HG03039 (cell line): ENCODE results near the gene RAC2.
"Not testable (repeated sequence)": the region's sequence is repeated elsewhere in the genome, so short reads cannot be mapped to it uniquely, and the experiment has no call there.

Experiments
- ATAC-seq: cut with Tn5 transposase; IDR thresholded peaks from one replicate; pipeline ENCODE4 v1.9.1; 2021; ENCODE audit warnings: mild to moderate bottlenecking, moderate library complexity; ENCODE audit not compliant: unreplicated experiment

Gene RAC2

GRCh38 chr22:37235897-37236607, 8.0 kb downstream of the RAC2 start:
- no peak for ATAC-seq

- ATAC-seq = no peak
Observed at GRCh38 chr22:37234736-37235711, 9.0 kb downstream of the RAC2 start.

- no peak for ATAC-seq
Observed at GRCh38 chr22:37233751-37234631, 10.1 kb downstream of the RAC2 start.

GRCh38 chr22:37233371-37233750, 10.7 kb downstream of the RAC2 start:
- ATAC-seq = not testable (repeated sequence)

GRCh38 chr22:37232140-37232998, 11.7 kb downstream of the RAC2 start:
- no peak for ATAC-seq

GRCh38 chr22:37231406-37232139, 12.5 kb downstream of the RAC2 start:
- no peak for ATAC-seq

- ATAC-seq = no peak
Observed at GRCh38 chr22:37230673-37231405, 13.2 kb downstream of the RAC2 start.

GRCh38 chr22:37229805-37230672, 14.0 kb downstream of the RAC2 start:
- no peak for ATAC-seq

- ATAC-seq = no peak
Observed at GRCh38 chr22:37229012-37229804, 14.9 kb downstream of the RAC2 start.

GRCh38 chr22:37228106-37229011, 15.7 kb downstream of the RAC2 start:
- no peak for ATAC-seq

GRCh38 chr22:37226514-37226913, 17.6 kb downstream of the RAC2 start:
- ATAC-seq = no peak

- ATAC-seq = no peak
Observed at GRCh38 chr22:37226087-37226486, 18.0 kb downstream of the RAC2 start.

- no peak for ATAC-seq
Observed at GRCh38 chr22:37225481-37225880, 18.6 kb downstream of the RAC2 start.

- ATAC-seq = no peak
Observed at GRCh38 chr22:37224757-37225420, 19.2 kb downstream of the RAC2 start.

GRCh38 chr22:37223965-37224551, 20.0 kb downstream of the RAC2 start:
- ATAC-seq = no peak
